HG03558 (cell line): ENCODE results near the gene SLC6A8.
"Not testable (repeated sequence)": the region's sequence is repeated elsewhere in the genome, so short reads cannot be mapped to it uniquely, and the experiment has no call there.

Experiments
- ATAC-seq: cut with Tn5 transposase; IDR thresholded peaks from one replicate; pipeline ENCODE4 v1.9.1; 2021; ENCODE audit warnings: moderate number of reproducible peaks; ENCODE audit not compliant: unreplicated experiment; ENCODE audit errors: extremely low read depth

SLC6A8 gene

DNA sequence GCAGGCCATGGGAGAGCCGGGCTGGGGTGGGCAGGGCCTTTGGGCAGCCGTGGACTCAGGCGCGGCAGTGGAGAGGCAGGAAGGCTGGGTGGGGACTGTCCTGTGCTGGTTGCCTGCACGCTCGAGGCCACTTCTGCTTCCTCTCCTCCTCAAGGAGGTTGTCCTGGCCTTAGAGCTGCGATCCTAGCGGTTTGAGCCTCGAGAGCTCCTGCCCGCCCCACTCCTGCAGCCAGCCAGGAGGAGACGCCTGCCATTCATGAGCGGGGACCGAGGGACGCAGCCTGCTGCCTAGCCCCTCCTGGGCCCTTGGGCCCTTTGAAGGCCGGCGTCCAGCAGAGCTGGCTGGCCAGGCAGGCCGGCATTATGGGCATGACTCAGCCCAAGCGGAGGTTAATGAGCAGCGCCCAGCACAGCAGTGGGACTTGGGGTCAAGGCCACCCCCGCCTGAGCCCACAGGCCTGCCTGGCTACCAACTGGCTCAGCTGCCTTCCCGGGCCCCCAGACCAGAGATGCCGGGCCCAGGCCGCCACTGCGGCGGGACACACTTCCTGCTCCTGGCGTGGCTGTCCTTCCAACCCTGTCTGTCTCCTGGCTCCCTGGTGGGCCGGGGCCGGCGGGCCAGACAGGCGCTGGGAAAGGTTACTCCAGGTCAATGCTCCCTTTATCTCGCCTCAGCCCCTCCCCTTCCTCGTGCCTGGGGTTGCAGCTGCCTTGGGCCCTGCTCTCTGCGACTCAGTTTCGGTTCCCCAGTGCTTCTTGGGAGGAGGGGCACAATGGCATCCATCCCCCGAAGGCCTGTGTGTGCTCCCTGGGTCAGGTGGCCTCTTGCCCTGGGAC, 38.8 kb downstream of the SLC6A8 start:
- ATAC-seq = no peak

DNA sequence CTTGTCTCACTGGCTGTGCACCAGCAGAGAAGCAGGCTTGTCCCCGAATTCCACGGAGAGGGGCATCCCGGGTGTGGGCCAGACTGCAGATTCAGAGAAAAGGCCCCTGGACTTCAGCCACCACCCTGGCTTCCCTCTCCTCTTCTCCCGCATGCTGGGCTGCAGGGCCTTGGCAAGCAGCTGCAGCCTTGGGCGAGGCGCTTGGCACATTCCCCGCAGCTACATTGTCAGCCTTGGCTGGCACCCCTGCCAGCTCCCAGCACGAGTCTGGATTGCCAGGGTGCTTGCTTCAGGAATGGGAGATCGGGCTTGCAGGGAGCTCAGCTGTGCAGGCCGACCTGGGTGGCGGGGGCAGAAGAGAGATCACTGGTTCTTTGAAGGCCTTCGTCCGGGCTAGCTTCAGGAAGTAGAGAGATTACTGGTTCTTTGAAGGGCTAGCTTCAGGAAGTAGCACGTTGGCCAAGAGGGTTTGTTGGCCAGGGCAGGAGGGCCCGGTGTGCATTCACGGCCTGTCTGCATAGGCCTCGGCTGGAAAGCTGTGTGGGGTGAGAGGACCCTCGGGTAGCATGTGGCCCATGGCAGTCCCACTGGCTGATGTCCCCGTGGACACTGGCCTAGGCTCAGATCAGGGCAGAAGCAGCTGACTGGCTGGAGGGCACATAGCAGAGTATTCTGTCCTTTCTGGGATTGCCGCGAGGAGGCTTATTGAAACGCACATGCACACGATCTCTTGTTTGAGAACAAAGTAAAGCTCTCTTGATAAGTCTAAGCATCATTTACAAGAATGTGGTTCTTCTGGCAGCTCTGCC, 39.6 kb downstream of the SLC6A8 start:
- ATAC-seq = no peak

DNA sequence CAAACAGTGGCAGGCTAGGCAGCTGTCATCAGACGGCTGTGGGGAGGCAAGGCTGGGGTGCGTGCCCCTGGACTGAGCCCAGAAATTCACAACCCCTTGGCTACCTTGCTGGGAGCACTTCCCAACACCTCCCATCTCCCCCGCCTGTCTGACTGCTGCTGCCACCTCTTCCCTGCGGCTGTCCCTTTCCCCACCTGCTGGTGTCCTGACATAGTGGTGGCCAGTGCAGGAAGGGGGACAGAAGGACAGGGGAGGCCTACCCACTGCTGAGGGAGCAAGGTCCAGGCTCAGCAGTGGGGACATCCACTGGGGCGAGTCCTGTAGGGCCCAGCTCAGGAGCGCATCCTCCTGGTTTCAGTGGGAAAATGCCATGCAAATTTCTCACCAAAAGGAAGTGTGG, 40.4 kb downstream of the SLC6A8 start:
- no peak for ATAC-seq

DNA sequence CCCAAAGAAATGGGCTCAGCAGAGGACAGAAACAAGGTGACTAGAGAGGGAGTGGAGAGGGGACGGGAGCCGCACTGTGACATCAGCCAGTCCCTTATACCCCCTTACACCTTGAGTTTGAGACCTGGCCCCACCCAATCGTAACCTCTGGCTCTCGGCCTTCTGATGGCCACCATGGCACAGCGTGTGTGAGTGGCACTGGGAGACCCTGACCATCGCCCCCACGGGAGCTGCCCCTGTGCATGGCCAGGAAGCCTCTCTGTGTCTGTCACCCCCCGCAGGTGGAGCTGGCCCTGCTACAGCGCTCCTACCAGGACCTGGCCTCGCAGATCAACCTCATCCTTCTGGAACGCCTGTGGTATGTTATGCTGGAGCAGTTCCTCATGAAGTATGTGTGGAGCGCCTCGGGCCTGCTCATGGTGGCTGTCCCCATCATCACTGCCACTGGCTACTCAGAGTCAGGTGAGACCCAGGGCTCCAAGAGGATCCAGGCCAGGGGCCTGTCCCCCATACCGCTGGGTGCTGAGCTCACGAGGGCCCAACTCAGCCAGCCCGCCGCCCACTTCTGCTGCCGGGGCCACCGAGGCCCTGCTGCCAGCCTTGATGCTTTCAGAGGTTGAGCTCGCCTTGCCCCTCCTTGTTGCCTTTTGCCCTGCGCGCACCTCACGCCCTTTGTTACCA, 41.4 kb downstream of the SLC6A8 start:
- ATAC-seq = no peak

DNA sequence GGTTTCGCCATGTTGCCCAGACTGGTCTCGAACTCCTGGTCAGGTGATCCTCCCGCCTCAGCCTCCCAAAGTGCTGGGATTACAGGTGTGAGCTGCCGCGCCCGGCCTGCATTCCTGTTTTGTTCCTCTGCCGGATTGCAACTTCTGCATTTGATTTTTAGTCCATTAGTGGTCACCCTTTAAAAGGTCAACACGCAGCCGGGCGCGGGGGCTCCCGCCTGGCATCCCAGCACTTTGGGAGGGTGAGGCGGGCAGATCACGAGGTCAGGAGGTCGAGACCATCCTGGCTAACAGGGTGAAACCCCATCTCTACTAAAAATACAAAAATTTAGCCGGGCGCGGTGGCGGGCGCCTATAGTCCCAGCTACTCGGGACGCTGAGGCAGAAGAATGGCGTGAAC, 42.4 kb downstream of the SLC6A8 start:
- not testable (repeated sequence) for ATAC-seq

DNA sequence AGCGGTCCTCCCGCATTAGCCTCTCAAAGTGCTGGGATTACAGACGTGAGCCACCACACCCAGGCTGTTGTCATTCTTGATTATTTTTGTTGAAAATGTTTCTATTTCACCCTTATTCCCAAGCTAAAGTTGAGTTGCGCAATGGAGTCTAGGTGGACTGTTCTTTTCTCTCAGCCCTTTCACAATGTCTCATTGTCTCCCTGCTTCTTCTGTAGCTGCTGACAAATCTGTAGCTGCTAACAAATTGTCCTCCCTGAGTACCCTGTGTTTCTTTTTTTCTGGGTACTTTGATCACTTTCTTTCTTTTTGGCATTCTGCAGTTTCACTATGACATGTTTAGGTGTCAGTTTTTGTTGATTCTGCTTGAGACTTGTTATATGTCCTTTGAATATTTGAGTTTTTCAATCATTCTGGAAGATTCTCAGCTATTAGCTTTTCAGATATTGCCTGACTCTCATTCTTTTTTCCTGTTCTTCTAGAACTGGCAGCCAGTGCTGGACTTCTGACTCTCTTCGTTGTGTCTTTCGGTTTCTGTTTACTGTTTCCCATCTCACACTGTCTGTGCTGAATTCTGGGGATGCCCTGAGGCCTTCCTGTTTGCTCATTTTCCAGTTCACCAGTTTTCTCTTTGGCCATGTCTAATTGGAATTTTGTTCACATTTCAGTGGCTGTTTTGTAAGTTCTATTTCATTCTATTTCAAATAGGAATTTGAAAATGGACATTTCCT, 43.6 kb downstream of the SLC6A8 start:
- ATAC-seq = no peak

DNA sequence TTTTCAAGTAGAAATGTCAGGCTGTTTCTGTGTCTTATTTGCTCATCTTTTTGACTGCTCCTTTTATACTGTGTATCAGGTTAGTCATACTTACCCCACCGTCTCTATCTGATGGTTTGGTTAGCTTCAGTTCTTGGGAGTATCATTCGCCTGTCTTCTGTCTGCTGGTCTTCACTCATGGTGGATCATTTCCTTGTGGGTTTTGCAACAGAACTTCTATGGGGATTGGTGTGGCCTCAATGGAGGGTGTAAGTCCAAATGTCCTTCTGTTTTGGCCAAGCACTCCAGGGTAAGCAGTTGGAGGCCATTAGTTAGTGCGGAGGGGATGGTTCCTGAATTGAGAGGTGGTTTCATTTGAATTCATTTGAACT, 44.1 kb downstream of the SLC6A8 start:
- no peak for ATAC-seq

DNA sequence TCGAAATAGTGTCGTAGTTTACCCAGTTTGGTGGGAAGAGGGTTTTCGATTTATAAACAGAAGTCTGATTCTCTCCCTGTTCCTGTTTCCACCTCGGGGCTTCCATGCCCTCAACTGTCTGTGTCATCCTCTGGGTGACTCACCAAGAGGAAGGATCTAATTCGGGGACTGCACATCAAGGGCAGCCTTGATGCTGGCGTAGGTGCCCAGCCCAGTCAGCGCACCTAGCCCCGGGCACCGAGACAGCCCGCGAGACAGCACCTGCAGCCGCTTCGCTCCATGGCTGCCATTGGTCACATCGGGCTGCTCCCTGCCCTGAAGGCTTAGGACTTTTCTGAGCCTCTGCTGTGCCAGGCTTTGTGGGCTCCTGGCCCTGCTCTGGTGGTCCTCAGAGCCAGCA, 44.7 kb downstream of the SLC6A8 start:
- no peak for ATAC-seq

DNA sequence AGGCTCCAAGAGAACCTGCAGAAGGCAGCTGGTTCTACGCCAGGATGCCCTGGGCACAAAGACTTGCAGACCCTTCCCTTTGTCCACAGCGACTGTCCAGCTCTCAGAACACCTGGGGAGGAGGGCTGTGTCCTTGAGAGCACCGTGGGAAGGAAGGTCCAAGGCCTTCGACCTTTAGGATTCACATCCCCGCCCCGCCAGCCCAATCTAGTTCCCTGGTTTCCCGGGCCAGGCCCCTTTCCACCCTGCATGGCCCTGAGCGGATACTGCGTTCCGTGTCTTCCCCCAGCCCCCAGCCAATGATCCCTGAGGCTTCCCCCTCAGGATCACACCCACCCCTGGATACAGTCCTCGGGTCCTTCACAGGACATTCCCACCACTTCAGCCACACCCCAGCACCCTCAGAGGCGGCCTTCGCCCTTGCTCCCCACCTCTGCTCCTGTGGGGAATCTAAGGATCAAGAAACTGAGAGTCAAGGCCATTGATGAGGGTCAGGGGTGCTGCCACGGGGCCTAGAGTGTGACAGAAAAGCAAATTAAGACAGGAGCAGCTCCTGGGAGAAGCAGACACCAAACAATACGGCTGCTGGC, 46.0 kb downstream of the SLC6A8 start:
- no peak for ATAC-seq

DNA sequence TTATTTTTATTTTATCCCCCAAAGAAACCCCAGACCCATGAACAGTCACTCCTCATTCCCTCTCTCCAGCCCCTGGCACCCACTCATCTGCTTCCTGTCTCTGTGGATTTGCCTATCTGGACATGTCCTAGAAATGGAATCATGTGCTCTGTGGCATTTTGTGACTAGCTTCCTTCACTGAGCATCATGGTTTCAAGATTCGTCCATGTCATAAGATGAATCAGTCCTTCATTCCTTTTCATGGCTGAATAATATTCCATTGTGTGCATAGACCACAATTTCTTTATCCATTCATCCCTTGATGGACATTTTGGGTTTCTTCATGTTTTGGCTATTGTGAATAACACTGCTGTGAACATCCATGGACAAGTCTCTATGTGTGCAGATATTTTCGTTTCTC, 47.1 kb downstream of the SLC6A8 start:
- ATAC-seq = no peak

DNA sequence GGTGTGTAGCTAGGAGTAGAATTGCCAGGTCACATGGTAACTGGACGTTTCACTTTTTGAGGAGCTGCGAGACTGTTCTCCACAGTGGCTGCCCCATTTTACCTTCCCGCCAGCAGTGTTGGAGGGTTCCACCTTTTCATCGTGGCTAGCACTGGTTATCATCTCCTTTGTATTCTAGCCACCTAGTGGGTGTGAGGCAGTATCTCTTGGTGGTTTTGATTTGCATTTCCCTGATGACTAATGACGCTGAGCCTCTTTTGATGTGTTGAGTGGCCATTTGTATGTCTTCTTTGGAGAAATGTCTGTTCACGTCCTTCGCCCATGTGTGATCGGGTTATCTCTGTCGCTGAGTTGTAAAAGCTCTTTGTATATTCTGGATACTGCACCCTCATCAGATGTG, 47.5 kb downstream of the SLC6A8 start:
- no peak for ATAC-seq

DNA sequence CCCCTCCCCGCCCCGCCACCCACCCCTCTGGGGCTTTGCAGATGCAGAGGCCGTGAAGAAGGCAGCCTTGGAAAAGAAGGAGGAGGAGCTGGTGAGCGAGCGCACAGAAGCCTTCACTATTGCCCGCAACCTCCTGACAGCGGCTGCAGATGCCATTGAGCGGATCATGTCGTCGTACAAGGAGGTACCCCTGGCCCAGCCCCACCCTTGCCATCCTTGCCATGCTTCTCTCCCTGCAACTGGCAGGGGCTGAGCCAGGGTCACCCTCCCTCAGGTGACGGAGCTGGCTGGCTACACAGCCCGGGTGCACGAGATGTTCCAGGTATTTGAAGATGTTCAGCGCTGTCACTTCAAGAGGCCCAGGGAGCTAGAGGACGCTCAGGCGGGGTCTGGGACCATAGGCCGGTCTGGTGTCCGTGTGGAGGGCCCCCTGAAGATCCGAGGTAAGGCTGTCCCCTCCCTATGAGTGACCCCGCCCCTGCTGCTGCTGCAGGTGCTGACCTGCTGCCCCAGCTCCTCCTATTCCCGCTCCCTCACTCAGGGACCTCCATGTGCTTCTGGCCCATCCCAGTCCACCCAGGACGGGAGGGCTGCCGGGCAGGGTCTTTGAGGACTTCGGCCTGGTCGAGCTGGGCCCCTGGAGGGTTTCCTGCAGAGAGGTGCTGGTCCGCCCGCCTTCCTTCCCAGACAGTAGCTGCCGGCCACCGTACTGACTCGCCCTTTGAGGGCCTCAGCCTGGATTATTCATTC, 48.5 kb downstream of the SLC6A8 start:
- no peak for ATAC-seq

DNA sequence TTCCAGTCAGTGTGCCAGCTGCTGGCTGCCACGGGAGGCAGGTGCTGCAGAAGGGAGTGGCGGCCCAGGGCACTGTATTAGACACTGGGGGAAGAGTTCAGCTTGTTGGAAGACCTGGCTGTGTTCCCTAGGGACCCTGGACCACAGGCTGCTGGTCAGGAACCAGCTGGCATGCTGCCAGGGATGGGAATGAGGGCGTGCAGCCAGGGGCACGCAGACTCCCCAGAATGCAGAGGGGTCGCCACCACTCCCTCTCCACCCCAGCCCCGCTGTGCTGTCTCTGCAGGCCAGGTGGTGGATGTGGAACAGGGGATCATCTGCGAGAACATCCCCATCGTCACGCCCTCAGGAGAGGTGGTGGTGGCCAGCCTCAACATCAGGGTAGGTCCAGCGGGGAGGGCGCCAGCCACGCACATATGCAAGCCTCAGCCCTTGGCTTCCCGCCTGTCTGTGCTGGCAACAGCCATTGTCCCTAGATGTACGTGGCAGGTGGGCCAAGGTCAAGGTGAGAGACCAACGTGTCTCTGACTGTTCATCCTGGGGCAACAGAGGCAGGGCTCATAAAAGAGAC, 49.2 kb downstream of the SLC6A8 start:
- ATAC-seq = no peak

DNA sequence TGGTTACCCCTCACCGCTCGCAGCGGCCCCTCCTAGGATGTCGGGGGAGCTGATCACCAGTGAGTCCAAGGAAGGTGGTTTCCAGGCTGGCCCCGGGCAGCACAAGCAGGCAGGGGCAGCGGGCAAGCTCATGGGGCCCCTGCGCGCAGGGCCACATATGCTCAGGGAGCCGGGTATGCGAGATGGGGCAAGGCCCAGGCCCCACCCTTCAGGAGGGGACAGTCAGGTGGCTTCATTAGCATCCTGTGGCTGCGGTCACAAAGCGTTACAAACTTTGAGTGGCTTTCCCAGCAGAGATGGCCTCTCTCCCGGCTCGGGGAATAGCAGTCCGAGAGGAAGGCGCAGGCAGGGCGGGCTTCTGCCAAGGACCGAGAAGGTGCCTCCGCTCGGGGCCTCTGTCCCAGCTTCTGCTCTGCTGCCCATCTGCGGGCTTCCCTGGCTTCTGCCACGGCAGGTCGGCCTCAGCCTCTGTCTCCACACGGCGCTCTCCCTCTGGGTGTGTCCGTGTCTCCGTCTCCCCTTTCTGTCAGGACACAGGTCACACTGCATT, 50.4 kb downstream of the SLC6A8 start:
- no peak for ATAC-seq

DNA sequence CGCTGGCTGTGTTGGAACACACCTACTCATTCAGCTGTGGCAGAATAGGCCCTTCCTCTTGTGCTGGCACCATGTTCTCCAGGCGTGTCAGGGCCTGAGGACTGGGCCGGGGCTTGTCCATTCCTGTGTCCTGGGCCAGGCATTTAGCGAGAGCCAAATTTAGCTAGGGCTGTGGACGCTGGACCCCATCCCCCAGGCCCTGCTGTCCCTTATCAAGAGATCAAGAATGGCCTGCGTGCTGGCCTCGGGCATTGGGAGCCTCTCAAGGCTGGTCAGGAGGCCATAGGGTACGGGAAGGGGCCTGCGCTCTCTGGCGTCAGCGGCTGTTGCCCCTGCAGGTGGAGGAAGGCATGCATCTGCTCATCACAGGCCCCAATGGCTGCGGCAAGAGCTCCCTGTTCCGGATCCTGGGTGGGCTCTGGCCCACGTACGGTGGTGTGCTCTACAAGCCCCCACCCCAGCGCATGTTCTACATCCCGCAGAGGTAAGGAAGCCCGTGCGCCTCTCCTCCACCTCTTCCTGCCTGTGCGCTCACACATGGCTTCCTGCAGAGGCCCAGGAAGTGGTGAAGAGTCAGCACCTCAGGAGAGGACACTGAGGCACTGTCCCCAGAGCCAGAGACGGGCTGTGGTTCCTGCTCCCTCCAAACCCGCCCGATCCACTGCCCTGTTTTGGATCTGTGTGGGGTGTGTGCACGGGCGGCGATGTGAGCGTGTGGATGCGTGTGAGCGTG, 52.2 kb downstream of the SLC6A8 start:
- ATAC-seq = no peak

DNA sequence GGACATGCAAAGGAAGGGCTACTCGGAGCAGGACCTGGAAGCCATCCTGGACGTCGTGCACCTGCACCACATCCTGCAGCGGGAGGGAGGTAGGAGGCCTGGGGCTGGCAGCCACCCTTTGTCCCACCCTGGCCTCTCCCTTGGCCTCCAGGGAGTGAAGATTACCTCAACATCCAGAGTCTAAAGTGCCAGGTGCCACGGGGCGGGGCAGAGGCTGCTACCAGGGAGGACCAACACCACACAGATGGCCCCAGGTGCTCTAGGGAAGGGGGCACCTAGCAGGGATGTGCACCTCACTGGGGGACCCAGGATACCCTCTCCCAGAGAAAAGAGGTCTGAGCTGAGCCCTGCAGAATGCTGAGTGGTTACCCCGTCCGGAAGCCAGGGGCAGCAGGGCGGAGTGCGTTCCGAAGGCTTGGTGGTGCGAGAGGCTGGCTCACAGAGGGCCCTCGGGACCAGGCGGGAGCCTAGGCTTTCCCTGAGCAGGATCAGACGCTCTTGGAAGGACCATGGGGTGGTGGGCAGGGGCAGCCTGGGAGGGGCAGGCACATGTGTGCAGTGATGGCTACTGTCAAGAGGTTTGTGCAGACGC, 53.0 kb downstream of the SLC6A8 start:
- no peak for ATAC-seq

DNA sequence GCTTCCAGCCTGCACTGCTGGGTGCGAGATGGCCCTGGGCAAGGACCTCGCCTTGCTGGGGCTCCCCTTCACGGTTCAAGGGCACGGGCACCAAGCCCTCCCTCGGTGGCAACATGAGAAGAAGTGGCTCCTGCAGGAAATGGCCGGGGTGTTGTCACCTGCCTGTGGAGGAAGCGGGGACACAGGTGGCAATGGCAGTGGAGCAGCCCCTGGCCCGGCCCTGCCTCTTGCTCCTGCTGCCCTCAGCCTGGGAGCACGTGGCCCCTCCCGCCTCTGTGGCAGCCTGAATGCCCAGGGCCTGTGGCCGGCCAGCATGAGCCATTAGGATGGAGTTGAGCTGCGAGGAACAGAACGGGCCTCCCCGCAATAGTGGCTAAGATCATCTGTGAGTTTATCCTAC, 53.7 kb downstream of the SLC6A8 start:
- ATAC-seq = no peak

DNA sequence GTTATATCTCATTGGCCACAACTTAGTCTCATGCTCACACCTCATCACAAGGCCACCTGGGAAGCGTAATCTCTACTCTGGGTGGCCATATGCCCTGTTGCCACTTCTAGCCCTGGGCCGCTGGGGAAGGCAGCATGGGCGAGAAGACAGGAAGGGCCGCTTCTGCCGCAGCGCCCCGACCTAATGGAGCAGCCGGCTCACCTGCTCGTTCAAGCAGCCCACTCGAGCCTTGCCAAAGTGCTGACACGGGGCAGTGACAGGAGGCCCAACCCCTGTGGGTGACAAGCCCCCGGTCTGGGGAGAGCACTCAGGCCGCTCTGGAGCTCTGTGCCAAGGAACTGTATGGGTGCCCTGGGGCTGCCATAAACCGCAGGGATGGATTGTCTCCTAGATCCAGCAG, 54.4 kb downstream of the SLC6A8 start:
- ATAC-seq = not testable (repeated sequence)
